HG02678 (cell line): ENCODE results near the gene GFER.
"Not testable (repeated sequence)": the region's sequence is repeated elsewhere in the genome, so short reads cannot be mapped to it uniquely, and the experiment has no call there.

Experiments
- ATAC-seq: cut with Tn5 transposase; IDR thresholded peaks from one replicate; pipeline ENCODE4 v1.9.1; 2021; ENCODE audit warnings: mild to moderate bottlenecking, moderate library complexity; ENCODE audit not compliant: unreplicated experiment

Gene GFER

GRCh38 chr16:1957434-1958142 lies 26.4 kb upstream of the GFER start:
- ATAC-seq = not testable (repeated sequence)

- ATAC-seq = not testable (repeated sequence)
Measured at GRCh38 chr16:1958143-1958491, 25.9 kb upstream of the GFER start.

GRCh38 chr16:1958715-1959268 lies 25.2 kb upstream of the GFER start:
- ATAC-seq = no peak

GRCh38 chr16:1959269-1960039 lies 24.5 kb upstream of the GFER start, which contains the start of gene NDUFB10:
Gene NDUFB10, plus strand, starts transcription at chr16:1959538. Its CDS starts 87 bp downstream, at chr16:1959625.
- ATAC-seq = peak; percentile 80

GRCh38 chr16:1960665-1961630 lies 23.0 kb upstream of the GFER start:
- no peak for ATAC-seq

- no peak for ATAC-seq
Measured at GRCh38 chr16:1961651-1962067, 22.3 kb upstream of the GFER start.

- not testable (repeated sequence) for ATAC-seq
Measured at GRCh38 chr16:1962161-1963153, 21.5 kb upstream of the GFER start.

- ATAC-seq = peak; percentile 10
Measured at GRCh38 chr16:1963806-1964505, 20.0 kb upstream of the GFER start.

GRCh38 chr16:1964506-1965395 lies 19.2 kb upstream of the GFER start, which contains the start of gene RPS2:
Gene RPS2, minus strand, starts transcription at chr16:1964826. Its CDS starts 201 bp downstream, at chr16:1964625.
- ATAC-seq = peak; percentile 89

- ATAC-seq = no peak
Measured at GRCh38 chr16:1965396-1966001, 18.5 kb upstream of the GFER start.

- no peak for ATAC-seq
Measured at GRCh38 chr16:1966460-1966859, 17.5 kb upstream of the GFER start, which contains the start of gene RNF151. Gene RNF151, plus strand, starts transcription at chr16:1966856. Its CDS starts 26 bp downstream, at chr16:1966882.

GRCh38 chr16:1968146-1968953 lies 15.6 kb upstream of the GFER start:
- ATAC-seq = no peak

- peak; percentile 83 for ATAC-seq
Measured at GRCh38 chr16:1971796-1972489, 12.1 kb upstream of the GFER start, which contains the start of gene TBL3. Gene TBL3, plus strand, starts transcription at chr16:1972053. Its CDS starts 112 bp downstream, at chr16:1972165.

GRCh38 chr16:1972490-1972877 lies 11.5 kb upstream of the GFER start:
- ATAC-seq = no peak

GRCh38 chr16:1973461-1974156 lies 10.4 kb upstream of the GFER start:
- ATAC-seq = no peak
